ELR (cell line): Measurements from ENCODE around the gene DACH1.

Source experiments
- DNase-seq: peaks from one replicate; pipeline ENCODE4 v3.0.0-alpha.2; 2015; ENCODE audit warnings: low read depth

DACH1 gene

DNA sequence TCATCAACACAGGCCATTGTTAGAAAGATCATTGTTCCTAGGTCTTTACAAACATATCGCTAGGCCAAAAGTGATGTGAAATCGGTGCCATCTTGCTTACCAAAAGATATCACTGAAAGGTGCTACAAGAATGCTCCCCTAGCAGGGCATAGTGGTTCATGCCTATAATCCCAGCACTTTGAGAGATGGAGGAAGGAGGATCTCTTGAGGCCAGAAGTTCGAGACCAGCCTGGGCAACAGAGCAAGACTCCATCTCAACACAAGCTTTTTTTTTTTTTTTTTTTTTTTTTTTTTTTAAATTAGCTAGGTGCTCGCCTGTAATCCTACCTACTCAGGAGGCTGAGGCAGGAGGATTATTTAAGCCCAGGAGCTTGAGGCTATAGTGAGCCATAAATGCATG lies 92.1 kb downstream of the DACH1 start:
- no peak for DNase-seq

DNA sequence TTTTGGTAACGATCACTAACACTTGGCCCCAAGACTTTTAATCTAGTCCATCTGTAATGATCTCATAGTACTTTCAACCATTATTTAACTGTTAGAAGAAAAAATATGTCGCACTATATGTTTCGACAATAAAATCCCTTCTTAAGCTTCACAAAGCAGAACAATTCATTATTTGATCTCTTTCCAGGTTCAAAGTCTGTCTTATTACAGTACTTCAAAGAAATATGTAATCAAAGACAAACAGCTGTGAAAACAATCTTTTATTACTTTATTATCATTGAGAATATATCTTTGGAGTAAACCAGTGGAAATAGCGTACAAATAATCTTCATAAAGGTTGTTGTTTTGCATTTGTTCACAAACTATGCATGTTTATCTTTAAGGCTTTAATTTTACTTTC lies 93.5 kb downstream of the DACH1 start:
- no peak for DNase-seq

DNA sequence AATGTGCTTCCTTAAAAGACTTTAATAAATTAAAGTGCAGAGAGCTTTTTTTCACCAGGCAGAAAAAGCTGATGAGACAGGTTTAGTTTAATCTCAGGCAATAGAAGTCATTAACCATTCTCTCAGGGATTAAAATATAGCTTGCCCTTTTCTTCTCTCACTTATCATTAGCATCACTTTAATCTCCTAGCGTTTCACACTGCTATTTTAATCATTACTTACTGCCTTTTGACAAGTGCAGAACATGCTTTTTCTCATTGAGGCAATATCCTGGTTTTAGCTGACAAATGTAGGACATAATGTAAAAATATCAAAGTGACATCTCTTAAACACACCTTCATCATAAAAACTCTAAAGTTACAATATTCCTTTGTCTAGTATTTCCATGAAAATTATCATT lies 94.6 kb downstream of the DACH1 start:
- no peak for DNase-seq

DNA sequence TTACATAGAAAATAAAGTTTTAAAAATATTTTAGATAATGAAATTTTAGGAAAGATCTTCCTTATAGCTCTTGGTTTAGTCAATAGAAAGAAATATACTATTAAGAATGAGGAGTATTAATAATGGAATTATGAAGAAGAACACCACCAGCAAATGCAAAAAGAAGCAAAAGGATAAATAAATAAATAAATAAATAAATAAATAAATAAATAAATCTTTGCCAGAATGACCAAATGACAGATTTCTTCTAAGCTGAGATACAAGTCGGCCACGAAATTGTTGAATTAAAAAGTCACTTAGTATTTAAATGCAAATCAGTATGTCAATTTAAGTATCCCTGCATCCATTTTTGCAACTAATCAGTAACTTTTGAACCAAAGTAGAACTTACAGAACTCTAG lies 95.9 kb downstream of the DACH1 start:
- DNase-seq: no peak

GRCh38 chr13:71770710-71771109 lies 96.3 kb downstream of the DACH1 start:
- peak; percentile 34 for DNase-seq

DNA sequence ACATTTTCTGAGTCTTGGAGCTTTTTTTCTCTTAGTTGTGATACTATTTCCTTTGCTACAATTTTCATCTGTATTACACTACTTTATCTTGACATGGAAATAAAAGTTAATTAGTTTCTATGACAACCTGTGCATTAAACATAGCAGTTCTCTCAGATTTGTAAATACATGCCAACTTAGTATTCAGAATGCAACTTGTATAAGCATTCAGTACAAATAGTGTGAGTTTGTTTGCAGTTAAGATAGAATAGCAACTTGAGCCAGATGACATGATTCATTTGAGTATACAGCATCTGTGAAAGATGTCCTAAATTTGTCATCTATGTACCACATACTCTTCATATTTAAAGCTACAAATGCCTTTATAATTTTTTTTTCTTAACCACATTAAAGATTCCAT lies 98.1 kb downstream of the DACH1 start:
- DNase-seq: no peak

DNA sequence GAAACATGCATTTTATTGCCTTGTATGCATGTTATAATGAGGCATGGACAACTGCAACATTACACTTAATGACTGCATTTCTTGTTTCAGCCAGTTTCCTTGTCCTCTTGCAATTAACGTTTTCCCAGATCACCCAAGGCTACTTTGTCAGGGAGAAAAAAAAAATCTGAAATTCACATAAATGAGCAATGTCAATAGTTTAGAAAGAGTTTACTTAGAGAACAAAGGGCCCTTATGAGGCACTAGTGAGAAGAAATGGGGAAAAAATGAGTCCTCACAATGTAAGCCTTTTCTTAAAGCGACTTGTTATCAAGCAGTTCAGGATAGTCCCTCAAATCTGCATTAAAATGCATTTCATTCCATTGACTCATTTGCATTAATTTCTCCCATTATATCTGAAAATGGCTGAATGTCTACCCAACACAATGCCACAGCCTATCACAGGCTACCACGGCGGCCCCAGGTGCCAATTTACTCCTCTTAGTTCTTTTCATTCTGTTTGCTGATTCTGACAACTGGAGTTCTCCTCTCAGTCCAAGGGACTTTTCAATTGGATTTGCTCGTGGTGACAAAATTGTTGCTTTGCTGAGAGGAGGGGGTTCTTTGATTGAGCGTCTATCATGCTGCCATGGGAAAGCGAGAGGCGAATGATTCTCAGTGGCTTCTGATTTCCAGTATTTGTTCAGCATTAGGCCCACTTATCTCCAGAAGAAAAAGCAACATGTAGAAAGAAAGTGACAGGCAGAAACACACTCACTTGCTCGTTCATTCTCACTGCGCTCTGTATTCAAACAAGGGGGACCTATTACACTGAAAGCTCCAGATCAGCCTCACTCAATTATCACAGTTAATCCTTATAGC lies 107.1 kb downstream of the DACH1 start:
- no peak for DNase-seq

DNA sequence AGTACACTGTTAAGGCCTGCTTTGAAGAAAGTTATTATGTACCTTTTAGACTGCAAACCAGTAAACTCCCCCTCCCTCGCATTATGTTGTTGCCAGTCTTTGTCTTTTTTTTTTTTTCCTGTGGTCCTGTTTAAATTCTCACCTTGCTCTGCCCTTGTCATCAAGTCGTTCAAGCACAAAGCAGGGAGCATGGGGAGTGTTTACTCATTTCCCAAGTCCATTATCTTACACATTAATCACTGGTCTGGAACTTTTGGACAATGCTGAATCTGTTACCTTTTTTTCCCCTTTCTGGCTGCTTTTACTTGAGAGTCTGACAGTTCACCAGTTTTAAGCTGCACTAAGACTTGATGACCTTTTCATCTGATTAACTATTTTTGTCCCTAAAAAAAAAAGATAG lies 108.2 kb downstream of the DACH1 start:
- DNase-seq: no peak

DNA sequence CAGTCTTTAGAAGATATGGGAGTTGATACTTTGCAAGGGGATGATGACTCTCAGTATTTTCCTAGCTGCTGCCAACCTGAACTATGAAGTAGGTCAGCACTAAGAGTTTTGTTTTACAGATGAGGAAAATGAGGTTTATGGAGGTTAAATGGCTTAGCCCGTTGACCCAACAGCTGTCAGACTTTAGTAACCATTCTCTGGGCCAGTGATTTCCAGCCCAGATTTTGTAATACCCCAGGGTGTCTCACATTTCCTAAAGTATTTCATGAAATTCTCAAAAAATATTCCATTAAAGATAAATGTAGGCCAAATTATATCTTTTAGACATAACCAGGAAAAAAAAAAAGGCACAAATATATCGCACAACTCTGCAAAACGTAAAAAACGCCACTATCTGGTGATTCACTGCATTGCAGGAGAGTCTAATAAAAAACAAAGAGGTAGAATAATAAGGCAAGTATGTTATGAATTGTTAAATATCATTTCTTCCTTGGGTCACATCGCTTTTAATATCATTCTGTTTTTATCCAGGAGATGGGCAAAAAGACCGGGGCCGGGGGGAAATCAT lies 112.5 kb downstream of the DACH1 start:
- DNase-seq: no peak

DNA sequence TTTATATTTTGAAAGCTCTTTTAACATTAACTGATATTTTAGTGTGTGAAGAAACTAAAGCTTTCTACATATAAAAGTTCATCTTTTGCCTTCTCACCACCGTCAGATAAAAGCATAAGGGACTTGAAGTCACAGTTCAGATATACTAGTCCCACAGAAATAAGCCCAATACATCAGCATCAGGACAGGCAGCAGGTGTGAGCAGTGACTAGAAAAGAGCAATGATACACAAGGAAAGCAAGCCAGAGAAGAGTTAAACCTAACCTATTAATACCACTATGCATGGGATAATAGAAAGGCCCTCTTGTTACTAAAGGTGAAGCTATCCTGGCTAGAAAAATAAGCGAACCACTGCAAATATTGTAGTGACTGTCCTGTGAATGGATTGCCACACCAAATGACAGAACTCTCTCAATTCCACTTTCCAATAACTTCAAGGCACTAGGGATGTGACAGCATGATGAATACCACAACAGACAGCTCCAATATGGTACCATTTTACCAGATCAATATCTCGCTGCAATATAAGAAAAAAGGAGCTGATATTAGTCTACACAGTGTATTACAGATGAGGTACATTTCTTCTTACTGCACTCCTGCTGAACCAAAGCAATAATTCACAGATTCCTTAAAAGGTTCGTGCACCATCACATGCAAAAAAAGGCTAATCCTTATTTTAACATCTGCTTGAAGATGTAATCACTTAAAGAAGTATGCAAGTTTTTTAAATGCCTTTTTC lies 114.1 kb downstream of the DACH1 start:
- no peak for DNase-seq

DNA sequence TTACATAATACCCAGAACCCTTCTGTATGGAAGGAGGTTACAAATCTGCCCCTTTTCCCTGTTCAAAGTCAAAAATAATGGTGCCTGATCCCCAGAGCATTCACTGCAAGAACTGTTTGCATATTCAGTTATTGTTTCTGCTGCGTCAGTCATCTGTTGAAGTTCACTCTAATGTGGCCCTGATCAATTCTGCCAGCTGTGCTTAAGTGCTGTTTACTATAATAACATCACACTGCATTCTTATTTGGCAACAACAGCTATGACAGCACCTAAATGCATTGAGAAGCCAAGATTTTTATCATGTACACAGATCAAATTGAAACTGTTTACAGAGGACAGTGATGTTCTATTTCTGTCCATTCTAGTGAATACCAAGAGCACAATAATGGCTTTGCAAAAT lies 115.9 kb downstream of the DACH1 start:
- DNase-seq: no peak

DNA sequence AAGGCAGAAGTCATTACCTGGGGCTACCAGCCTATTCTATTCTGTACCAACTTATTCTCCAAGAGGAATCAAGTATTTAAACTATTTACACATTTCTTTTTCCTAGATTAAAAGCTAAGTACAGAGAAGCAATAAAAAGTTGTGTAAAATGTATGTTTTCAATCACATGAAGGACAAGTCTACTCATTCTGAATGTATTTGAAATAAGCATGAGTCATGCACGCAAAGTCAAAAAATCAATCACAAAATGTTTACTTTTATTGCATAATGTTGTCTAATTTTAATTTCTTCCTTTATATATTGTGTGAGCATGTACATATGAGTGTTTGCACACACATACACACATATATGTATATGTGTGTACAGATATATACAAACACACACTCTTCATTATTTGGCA lies 136.7 kb downstream of the DACH1 start:
- DNase-seq: peak; percentile 4

- DNase-seq: no peak
Observed at GRCh38 chr13:71729441-71729840, 137.6 kb downstream of the DACH1 start.

DNA sequence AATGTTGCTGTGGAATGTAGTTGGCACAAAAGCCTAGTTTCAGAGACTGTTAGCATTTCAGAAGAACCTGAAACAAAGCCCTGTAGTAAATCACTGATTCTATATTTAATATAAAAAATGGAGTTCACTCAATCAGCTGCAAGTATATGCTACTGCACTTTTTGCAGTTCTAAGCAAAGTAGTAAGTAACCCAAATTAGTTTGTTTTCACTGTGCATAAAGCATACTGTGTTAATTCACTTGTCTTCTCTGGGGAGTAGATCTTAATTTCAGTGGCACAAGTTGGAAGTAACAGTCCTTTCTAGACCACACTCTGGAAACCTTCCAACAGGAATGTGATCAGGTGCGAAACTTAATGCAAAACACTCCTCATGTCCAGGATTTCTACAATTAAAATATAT lies 139.3 kb downstream of the DACH1 start:
- no peak for DNase-seq

GRCh38 chr13:71727042-71727441 lies 140.0 kb downstream of the DACH1 start:
- no peak for DNase-seq

DNA sequence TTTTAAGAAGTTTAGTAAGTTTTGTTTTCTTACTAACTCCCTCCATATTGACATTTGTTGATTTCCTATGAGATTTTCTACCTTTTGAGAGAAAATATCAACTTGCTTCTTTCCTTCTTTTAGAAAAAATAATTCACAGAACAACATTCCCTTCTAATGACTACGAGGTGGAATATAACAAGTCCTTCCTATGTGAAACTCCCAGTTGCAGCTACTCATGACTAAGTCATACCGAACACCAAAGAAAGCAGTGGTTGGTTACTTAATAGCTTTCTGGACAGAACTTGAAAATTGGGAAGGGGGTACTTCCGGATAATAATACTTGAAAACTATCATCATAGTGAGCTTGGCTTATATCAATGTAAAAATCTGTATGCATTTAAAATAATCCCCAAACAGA lies 144.8 kb downstream of the DACH1 start:
- DNase-seq: peak; percentile 41

DNA sequence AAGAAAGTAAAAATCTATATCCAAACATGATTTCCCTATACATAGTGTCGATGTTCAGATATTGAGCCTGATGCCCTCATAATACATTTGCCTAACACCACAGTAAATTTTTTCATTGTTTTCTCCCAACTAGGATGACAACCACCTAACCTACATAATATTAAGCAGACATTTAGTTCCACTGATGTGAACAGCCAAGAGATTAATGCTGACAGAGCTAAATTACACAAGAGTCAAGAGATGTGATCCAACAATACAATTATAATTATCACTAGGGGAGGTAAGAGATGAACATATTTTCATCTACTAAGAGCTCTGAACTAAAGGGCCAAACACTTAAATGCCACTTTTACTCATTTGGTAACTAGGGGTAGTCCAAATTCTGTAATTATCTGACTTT lies 145.9 kb downstream of the DACH1 start:
- no peak for DNase-seq

GRCh38 chr13:71718931-71719330 lies 148.1 kb downstream of the DACH1 start:
- no peak for DNase-seq

DNA sequence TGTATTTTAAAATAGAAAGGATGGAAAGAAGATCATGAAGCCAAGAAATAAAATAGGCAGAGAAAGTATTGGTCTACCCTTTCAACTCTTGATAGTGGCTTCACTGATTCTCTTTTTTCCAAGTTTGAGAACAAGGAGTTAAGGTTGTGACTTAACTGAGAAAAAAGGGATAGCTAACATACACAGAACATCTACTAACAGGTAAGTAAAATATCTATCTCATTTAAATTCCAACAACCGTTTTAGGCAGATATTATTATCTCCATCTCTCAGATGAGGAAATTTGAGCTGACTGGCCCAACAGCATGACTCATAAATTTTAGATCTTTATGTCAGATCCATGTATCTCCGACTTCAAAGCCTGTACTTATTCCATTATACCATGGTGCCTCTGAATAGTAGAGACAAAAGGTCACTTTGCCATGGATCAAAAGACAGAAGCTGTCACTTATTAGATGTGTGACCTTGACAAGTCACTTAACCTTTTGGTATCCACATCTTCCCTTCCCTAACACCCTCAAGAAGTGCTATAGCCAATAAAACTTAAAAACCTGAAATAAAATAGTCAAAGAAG lies 152.1 kb downstream of the DACH1 start:
- no peak for DNase-seq

GRCh38 chr13:71712988-71713653 lies 153.9 kb downstream of the DACH1 start:
- no peak for DNase-seq

GRCh38 chr13:71704656-71705055 lies 162.3 kb downstream of the DACH1 start:
- no peak for DNase-seq

- no peak for DNase-seq
Observed at GRCh38 chr13:71703138-71703537, 163.9 kb downstream of the DACH1 start.
